ENCODE measurements around the gene ZNF316. TPM values are rescaled to one million over a fixed set of nuclear protein-coding genes. Genes with fewer than 3 reads are reported as not detected.

Gene ZNF316
- total and polyA plus RNA-seq, 10 of the 15 experiments (the other 5 are each of a cell fraction or from before 2014, with no cell fraction given), result 0.03 to 28.9 (median 5.7) TPM

DNA sequence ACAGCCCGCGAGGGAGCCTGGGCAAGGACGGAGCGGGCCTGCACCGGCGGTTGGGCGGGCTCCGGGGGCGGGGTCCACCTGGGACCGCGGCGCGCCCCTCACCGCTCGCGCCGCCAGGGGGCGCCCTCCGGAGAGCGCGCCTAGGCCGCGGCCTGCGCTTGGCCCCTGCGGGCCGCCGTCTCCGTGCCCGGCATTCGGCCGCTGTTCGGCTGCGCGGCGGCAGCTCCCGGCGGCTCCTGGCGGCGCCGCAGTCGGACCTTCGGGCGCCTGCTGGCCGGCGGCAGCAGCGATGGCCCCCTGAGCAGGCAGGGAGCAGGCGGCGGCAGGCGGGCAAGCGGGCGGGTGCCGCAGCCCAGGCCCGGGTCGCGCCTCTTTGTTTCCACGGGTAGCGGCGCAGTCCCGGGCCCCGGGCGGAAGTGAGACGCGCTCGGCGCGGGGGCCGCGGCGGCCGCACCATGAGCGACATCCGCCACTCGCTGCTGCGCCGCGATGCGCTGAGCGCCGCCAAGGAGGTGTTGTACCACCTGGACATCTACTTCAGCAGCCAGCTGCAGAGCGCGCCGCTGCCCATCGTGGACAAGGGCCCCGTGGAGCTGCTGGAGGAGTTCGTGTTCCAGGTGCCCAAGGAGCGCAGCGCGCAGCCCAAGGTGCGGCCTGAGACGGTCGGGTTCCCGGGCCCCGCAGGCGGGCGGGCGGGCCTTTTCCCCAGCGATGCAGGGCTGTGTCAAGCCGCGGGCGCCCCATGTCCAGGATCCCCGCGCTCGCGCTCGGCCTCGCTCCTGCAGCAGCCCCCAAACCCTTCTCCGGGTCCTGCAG lies 47.1 kb upstream of the ZNF316 start, which contains the start of gene INTS15 (continued):
- peak; percentile 77 for TF ChIP-seq ZSCAN29 (IDR thresholded peaks at IDR 0.05)
- peak; percentile 100 for TF ChIP-seq LARP7 (IDR thresholded peaks at IDR 0.05)
- TF ChIP-seq BCL11A (IDR thresholded peaks at IDR 0.05; ENCODE audit: low read depth, low read length), result 0 out of 2 replicates have a peak, but pooled peaks have one; percentile 6
- TF ChIP-seq SP1 (IDR thresholded peaks at IDR 0.05; ENCODE audit: low read depth, low read length), result peak; percentile 59
- peak; percentile 92; the same call in 1 of the 2 replicates for TF ChIP-seq RB1 (IDR thresholded peaks at IDR 0.05; ENCODE audit: borderline replicate concordance)
- TF ChIP-seq, protein P1, sequence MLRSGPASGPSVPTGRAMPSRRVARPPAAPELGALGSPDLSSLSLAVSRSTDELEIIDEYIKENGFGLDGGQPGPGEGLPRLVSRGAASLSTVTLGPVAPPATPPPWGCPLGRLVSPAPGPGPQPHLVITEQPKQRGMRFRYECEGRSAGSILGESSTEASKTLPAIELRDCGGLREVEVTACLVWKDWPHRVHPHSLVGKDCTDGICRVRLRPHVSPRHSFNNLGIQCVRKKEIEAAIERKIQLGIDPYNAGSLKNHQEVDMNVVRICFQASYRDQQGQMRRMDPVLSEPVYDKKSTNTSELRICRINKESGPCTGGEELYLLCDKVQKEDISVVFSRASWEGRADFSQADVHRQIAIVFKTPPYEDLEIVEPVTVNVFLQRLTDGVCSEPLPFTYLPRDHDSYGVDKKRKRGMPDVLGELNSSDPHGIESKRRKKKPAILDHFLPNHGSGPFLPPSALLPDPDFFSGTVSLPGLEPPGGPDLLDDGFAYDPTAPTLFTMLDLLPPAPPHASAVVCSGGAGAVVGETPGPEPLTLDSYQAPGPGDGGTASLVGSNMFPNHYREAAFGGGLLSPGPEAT (IDR thresholded peaks at IDR 0.05; ENCODE audit: low read depth), result no peak
- peak; percentile 51 to 84; a peak in 3 of 4 replicates for TF ChIP-seq BHLHE40 (IDR thresholded peaks at IDR 0.05; ENCODE audit: borderline replicate concordance in 1 of 2, low read depth in 2 of 2, low read length in 1 of 2)
- peak in 1 of 2 experiments; percentile 46; a peak in 2 of 4 replicates for TF ChIP-seq SRF (IDR thresholded peaks at IDR 0.05; ENCODE audit: low read depth in 2 of 2, low read length in 2 of 2)
- peak; percentile 88 for TF ChIP-seq ZNF217 (IDR thresholded peaks at IDR 0.05)
- TF ChIP-seq ZNF384 (IDR thresholded peaks at IDR 0.05; ENCODE audit: borderline replicate concordance, low read depth, low read length), result no peak
- TF ChIP-seq TCF12 (IDR thresholded peaks at IDR 0.05; ENCODE audit: low read depth, low read length), result peak; percentile 56
- TF ChIP-seq ZNF687 (IDR thresholded peaks at IDR 0.05), result peak; percentile 84
- TF ChIP-seq IKZF2 (IDR thresholded peaks at IDR 0.05), result no peak
- TF ChIP-seq NFYB (IDR thresholded peaks at IDR 0.05; ENCODE audit: insufficient read depth, low read depth, low read length), result no peak
- peak; percentile 87 for TF ChIP-seq YY1 (IDR thresholded peaks at IDR 0.05; ENCODE audit: low read depth, low read length)
- TF ChIP-seq FOS (IDR thresholded peaks at IDR 0.05; ENCODE audit: borderline replicate concordance, extremely low read depth, insufficient read length), result no peak
- TF ChIP-seq KLF5 (IDR thresholded peaks at IDR 0.05; ENCODE audit: partially characterized antibody), result no peak
- peak; percentile 49; the same call in 1 of the 2 replicates for TF ChIP-seq SMC3 (IDR thresholded peaks at IDR 0.05; ENCODE audit: borderline replicate concordance, low read length)
- no peak for TF ChIP-seq CBFB (IDR thresholded peaks at IDR 0.05; ENCODE audit: low read depth)
